Mesothelial cell of epicardium (in vitro differentiated cells): Measurements from ENCODE around the gene SIRT6. TPM values are rescaled to one million over a fixed set of nuclear protein-coding genes. Genes with fewer than 3 reads are reported as not detected.
A peak's percentile ranks its signal among the peaks of the same experiment; 100 is the strongest.

Source experiments
- DNase-seq, 2 experiments: peaks; one replicate each; pipeline ENCODE4 v3.0.0; 2021; ENCODE audit warnings: low spot score in 2 of 2; ENCODE audit not compliant: unreplicated experiment in 2 of 2
- H3K27ac Mint-ChIP-seq: 2 replicates; pipeline ENCODE4 v1.8.0; 2021; ENCODE audit warnings: mixed read lengths
- H3K27me3 Mint-ChIP-seq: 2 replicates; pipeline ENCODE4 v1.8.0; 2021; ENCODE audit warnings: low read depth, mixed read lengths
- H3K36me3 Mint-ChIP-seq: 2 replicates; pipeline ENCODE4 v1.8.0; 2021; ENCODE audit warnings: mixed read lengths
- H3K4me1 Mint-ChIP-seq: 2 replicates; pipeline ENCODE4 v1.8.0; 2021; ENCODE audit warnings: mixed read lengths
- H3K4me3 Mint-ChIP-seq: 2 replicates; pipeline ENCODE4 v1.8.0; 2021; ENCODE audit warnings: mild to moderate bottlenecking, moderate library complexity, mixed read lengths
- H3K9me3 Mint-ChIP-seq: 2 replicates; pipeline ENCODE4 v1.8.0; 2021; ENCODE audit warnings: mixed read lengths
- total RNA-seq: library from RNA; stranded (reverse); gene quantifications from 3 replicates; pipeline ENCODE4 v1.2.1, GENCODE V29; 2021
- TF ChIP-seq, protein P1 (sequence below): fragments of 200-600 bp; sonication (generic); IDR thresholded peaks from one replicate; pipeline ENCODE4 v1.5.0; 2021; ENCODE audit warnings: antibody characterized with exemption; ENCODE audit not compliant: unreplicated experiment

The SIRT6 gene
- total RNA-seq, 1 donor from 2014 or later: 25.6 TPM

DNA sequence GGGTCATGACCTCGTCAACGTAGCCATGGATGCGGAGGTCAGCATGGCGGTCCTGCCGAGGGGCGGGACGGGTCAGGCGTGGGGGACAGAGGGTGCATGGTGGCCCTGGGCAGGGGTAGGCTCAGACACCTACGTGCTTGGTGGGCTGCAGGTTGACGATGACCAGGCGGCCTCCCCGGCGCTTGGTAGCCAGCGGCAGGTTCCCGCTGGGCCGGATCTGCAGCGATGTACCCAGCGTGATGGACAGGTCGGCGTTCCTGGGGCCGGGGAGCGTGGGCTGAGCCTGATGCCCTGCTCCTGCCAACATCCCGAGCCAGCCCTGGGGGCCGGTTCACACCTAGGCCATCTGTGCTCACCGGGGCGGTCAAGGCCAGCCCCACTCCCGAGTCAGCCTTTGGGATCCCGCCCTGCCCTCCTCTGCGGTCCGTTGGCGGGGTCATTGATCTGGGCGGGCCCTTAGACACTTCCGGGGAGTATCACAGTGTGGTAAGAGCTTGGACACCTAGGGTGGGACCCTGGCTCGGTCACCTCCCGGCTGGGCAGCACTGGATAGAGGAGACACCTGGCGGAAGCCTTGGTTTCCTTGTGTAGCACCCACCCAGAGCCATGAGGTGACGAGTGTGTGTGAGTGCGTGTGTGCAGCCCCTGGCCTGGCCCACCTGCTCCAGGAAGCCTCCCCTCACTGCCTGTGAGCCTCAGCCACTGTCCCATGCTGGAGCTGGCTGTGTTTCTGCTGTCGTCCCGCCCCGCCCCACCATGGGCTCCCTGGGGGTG, 7.3 kb downstream of the SIRT6 start:
- Mint-ChIP-seq H3K36me3 (peaks cover 9% of the 10 kb centered on the region), H3K4me1 (no peaks in the 10 kb centered on the region), H3K4me3 (no peak overlapping the region), H3K9me3 (no peaks in the 10 kb centered on the region), H3K27ac (no peak overlapping the region), H3K27me3 (peaks cover 20% of the 10 kb centered on the region)
- no peak for DNase-seq
- TF ChIP-seq, protein P1, sequence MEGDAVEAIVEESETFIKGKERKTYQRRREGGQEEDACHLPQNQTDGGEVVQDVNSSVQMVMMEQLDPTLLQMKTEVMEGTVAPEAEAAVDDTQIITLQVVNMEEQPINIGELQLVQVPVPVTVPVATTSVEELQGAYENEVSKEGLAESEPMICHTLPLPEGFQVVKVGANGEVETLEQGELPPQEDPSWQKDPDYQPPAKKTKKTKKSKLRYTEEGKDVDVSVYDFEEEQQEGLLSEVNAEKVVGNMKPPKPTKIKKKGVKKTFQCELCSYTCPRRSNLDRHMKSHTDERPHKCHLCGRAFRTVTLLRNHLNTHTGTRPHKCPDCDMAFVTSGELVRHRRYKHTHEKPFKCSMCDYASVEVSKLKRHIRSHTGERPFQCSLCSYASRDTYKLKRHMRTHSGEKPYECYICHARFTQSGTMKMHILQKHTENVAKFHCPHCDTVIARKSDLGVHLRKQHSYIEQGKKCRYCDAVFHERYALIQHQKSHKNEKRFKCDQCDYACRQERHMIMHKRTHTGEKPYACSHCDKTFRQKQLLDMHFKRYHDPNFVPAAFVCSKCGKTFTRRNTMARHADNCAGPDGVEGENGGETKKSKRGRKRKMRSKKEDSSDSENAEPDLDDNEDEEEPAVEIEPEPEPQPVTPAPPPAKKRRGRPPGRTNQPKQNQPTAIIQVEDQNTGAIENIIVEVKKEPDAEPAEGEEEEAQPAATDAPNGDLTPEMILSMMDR: no peak

DNA sequence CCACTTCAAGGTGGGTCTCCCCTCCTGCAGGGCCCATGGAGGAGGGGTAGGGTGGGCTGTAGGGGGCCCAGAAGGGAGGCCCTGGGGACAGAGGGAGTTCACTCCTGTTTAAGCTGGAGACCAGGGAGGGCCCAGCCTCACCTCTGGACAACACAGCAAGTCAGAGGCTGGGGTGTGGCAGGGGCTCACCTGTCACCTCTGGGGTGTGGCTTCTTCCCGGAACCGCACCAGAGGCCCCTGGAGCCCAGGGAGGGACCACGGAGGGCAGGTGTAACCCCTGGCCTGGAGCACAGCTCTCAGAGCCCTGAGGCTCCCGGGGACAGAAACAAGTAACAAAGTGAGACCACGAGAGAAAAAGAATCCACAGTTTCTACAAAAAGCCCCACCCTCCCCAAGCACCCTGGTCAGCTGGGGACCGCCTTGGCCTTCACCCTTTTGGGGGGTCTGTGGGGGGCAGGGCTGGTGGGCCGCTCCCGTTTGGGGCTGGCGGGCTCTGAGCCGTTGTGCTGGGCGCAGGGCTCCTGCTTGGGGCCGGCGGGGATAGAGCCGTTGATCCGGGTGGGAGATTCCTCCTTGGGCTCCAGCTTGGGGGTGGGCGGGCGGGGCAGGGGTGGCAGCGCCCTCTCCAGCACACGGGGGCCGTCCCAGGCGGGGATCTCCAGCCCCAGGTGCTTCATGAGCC, 8.0 kb downstream of the SIRT6 start:
- peaks cover 4% of the 10 kb centered on the region for H3K36me3 Mint-ChIP-seq
- TF ChIP-seq, protein P1: no peak
- no peaks in the 10 kb centered on the region for H3K9me3 Mint-ChIP-seq
- H3K4me3 Mint-ChIP-seq: no peak overlapping the region
- H3K27ac Mint-ChIP-seq: no peak overlapping the region
- no peak for DNase-seq
- H3K27me3 Mint-ChIP-seq: peaks cover 23% of the 10 kb centered on the region
- H3K4me1 Mint-ChIP-seq: no peaks in the 10 kb centered on the region

DNA sequence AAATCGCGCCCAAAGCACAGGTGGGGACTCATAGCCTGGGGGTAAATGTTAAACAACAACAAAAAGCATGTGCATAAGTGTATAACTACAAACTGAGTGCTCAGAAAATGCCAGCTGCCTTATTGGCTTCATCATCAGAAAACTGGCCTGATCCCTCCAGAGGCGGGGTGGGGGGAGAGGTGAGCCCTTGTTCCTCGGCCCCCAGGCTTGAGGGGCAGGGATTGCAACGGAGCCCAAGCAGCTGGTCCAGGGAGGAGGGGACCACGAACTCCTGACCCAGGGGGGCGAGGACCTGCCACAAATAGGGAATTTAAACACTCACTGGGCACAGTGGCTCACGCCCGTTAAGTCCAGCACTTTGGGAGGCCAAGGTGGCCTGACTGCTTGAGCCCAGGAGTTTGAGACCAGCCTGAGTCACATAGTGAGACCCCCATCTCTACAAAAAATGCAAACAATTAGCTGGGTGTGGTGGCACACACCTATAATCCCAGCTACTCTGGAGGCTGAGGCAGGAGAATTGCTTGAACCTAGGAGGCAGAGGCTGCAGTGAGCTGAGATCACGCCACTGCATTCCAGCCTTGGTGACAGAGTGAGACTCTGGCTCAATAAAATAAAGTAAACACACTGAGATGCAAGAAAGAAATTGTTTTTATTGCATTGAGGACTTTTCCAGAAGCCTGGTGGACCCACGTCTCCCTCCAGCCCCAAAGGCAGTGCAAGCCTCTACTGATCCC, 8.7 kb downstream of the SIRT6 start:
- Mint-ChIP-seq H3K4me1 (no peaks in the 10 kb centered on the region), H3K27ac (no peak overlapping the region)

DNA sequence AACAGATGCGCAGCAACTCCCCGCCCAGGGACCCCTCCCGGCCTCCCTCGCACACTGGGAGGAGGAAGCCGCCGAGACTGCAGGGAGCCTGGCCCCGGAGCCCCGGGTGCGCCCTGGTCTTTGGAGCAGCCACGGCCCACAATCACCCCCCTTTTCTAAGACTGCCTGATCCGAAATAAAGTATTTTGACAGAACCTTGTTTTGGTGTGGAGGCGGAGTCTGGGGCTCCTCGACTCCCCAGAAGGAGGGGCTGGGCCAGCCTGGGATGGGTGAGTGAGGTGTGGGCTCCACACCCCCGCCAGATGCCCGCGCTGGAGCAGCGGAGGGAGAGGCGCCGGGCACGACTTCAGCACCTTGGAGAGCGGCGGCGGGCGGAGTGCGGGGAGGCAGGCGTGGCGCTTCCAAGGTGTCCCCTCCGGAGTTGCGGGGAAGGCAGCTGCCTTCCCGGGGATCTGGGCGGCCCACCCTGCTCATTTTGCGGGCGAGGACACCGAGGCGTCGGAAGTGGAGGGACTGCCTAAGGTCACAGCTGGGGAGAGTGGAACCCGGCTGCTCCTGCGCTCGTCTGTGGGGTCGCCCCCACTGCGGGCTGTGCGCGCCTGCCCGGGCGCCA, 9.4 kb downstream of the SIRT6 start:
- H3K36me3 Mint-ChIP-seq: peaks cover 1% of the 10 kb centered on the region
- H3K27ac Mint-ChIP-seq: no peak overlapping the region

More for the DNA sequence above, 8.7 kb downstream of the SIRT6 start:
- Mint-ChIP-seq H3K4me3 (no peak overlapping the region), H3K36me3 (peaks cover 1% of the 10 kb centered on the region), H3K9me3 (no peaks in the 10 kb centered on the region), H3K27me3 (peaks cover 28% of the 10 kb centered on the region)
- TF ChIP-seq, protein P1: no peak
- no peak for DNase-seq

DNA sequence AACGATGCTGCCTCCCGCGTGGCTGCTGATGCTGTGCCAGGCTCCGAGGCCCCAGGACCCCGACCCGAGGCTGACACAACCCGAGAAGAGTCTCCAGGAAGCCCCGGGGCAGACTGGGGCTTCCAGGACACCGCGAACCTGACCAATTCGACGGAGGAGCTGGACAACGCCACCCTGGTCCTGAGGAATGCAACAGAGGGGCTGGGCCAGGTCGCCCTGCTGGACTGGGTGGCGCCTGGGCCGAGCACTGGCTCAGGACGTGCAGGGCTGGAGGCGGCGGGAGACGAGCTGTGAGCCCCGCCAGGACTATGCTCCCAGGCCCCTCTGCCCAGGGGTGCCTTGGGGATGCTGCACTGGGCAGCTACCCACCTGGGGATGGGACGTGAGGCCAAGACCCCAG, 10.7 kb downstream of the SIRT6 start:
- Mint-ChIP-seq H3K9me3 (no peaks in the 10 kb centered on the region), H3K4me3 (no peak overlapping the region), H3K4me1 (no peaks in the 10 kb centered on the region), H3K27me3 (peaks cover 38% of the 10 kb centered on the region), H3K27ac (no peak overlapping the region), H3K36me3 (peaks cover 1% of the 10 kb centered on the region)
- DNase-seq: no peak
- TF ChIP-seq, protein P1: no peak

More for the DNA sequence above, 9.4 kb downstream of the SIRT6 start:
- no peaks in the 10 kb centered on the region for H3K4me1 Mint-ChIP-seq
- DNase-seq: peak; percentile 80 to 93
- H3K9me3 Mint-ChIP-seq: no peaks in the 10 kb centered on the region
- peaks cover 35% of the 10 kb centered on the region for H3K27me3 Mint-ChIP-seq
- no peak overlapping the region for H3K4me3 Mint-ChIP-seq
- TF ChIP-seq, protein P1: no peak
